HG03565 (cell line): ENCODE results near the gene ATP8A2.

Experiments used
- ATAC-seq: cut with Tn5 transposase; IDR thresholded peaks from one replicate; pipeline ENCODE4 v1.9.1; 2021; ENCODE audit warnings: mild to moderate bottlenecking, moderate library complexity; ENCODE audit not compliant: unreplicated experiment

The ATP8A2 gene

GRCh38 chr13:25722893-25723292 lies 351.1 kb downstream of the ATP8A2 start:
- no peak for ATAC-seq

- no peak for ATAC-seq
Measured at GRCh38 chr13:25725104-25725503, 353.3 kb downstream of the ATP8A2 start.

DNA sequence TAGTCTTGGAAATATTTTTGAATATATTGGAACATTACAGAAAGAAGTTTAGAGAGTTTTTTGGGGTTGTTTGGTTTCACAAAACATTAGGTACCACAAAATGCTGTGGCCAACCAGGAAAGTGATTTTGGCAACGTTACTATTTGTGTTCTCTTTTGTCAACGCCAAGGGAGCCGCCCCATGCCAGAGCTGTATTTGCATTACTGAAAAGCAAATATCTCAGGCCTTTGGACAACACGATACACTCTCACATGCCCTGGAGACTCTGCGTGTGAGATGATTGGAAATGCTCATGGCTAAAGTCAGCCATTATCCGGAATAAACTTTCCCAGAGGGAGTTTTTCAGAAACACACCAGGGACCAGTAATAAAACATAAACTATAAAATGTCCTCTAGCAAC lies 355.5 kb downstream of the ATP8A2 start:
- no peak for ATAC-seq

GRCh38 chr13:25727810-25728209 lies 356.0 kb downstream of the ATP8A2 start:
- ATAC-seq = no peak

DNA sequence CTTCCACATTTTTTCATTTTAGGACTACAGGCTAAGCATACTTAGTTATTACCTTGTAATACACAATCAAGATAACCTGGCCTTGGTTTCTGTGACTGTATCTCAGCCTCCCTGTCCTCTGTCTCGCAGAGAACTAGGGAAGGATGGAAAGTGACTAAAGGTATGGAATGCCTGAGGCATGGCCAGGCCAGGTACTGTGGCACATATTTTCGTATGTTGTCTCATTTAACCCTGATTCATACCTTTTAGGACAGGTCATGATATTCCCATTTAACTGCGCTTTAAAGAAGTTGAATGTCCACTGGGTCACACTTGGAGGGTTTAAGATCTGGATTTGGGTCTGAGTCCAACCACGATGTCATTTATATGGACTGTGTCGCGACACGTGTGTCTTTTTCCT lies 357.4 kb downstream of the ATP8A2 start:
- ATAC-seq = no peak

DNA sequence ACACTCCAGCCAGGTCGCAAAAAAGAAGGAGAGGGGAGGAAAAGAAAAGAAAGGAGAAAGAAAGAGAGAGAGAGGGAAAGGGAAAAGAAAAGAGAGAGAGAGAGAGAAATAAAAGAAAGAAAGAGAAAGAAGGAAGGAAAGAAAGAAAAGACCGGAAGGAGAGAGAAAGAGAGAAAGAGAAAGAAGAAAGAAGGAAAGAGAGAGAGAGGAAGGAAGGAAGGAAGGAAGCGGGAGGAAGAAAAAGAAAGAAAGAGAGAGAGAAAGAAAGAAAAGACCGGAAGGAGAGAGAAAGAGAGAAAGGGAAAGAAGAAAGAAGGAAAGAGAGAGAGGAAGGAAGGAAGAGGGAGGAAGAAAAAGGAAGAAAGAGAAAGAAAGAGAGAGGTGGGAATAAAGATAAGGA lies 359.3 kb downstream of the ATP8A2 start:
- ATAC-seq = no peak

GRCh38 chr13:25731536-25731935 lies 359.8 kb downstream of the ATP8A2 start:
- ATAC-seq = no peak

GRCh38 chr13:25732111-25732865 lies 360.5 kb downstream of the ATP8A2 start:
- ATAC-seq = no peak

GRCh38 chr13:25733001-25733491 lies 361.3 kb downstream of the ATP8A2 start:
- ATAC-seq = no peak

- ATAC-seq = no peak
Measured at GRCh38 chr13:25733696-25734435, 362.1 kb downstream of the ATP8A2 start.

GRCh38 chr13:25738342-25739196 lies 366.8 kb downstream of the ATP8A2 start:
- ATAC-seq = no peak

- ATAC-seq = no peak
Measured at GRCh38 chr13:25739376-25739775, 367.6 kb downstream of the ATP8A2 start.

DNA sequence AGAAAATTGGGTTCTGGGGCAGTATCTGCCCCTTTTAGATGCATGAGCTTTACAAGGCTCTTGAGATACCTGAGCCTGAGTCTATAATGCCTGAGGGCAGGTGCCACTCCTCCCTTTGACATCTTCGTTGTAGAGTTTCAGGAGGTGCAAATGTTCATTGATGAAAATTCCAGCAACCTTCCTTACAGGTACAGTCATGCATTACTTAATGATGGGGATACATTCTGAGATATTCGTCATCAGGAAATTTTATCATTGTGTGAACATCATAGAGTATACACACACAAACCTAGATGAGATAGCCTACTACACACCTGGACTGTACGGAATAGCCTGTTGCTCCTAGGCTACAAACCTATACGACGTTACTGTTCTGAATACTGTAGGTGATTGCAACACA lies 370.0 kb downstream of the ATP8A2 start:
- ATAC-seq = no peak

DNA sequence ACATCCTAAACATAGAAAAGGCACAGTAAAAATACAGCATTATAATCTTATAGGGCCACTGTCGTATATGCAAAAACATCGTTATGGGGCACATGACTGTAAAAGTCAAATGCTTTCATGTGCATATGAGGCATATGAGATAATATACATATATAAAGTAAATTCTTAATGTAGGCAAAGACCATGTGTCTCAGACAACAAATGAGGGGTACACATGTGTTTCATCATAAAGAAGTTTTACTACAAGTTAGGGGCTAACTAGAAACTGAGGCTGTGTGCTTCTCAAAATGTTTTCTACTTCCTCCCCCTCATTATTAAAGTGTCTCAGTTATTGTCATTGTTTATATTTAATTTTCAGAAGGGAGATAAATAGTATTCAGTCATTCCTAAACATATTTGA lies 370.4 kb downstream of the ATP8A2 start:
- no peak for ATAC-seq

- no peak for ATAC-seq
Measured at GRCh38 chr13:25743421-25743820, 371.6 kb downstream of the ATP8A2 start.

GRCh38 chr13:25744178-25744577 lies 372.4 kb downstream of the ATP8A2 start:
- ATAC-seq = no peak

DNA sequence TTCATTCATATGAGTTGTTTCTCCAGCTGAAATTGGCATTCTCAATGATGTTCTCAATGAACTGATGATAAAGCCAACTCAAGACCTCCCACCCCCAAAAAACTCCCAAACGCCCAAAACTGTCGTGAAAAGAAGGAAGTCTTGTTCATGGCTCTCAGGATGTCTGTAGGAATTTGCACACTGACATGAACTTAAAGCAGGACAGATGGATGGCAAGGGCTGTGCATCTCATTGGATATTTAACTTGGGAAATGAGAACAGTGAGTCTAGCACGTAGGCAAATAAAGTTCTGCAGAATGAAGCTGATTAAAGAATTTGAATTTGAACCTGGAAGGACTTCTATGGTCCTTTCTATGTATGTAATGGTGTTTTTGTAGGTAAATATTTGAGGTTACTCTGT lies 374.4 kb downstream of the ATP8A2 start:
- no peak for ATAC-seq

GRCh38 chr13:25752957-25753551 lies 381.3 kb downstream of the ATP8A2 start:
- ATAC-seq = no peak

DNA sequence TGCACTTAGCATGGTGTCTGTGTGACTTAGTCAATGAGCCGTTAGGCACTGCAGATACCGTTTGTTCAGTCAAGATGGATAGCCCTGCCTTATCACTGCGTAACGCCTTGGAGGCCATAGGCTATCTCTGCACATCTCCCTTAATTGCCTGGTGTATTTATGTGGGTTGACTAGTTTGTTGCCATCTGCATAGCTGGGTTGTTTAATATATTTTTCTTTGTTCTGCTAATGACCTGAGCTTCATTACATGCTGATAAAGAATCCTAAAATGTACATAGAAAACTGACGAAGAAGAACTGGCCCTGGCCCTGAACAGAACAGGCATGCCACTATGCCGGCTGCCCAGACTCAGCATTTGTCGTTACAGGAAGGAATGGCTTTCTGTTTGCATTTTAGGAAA lies 382.2 kb downstream of the ATP8A2 start:
- no peak for ATAC-seq

DNA sequence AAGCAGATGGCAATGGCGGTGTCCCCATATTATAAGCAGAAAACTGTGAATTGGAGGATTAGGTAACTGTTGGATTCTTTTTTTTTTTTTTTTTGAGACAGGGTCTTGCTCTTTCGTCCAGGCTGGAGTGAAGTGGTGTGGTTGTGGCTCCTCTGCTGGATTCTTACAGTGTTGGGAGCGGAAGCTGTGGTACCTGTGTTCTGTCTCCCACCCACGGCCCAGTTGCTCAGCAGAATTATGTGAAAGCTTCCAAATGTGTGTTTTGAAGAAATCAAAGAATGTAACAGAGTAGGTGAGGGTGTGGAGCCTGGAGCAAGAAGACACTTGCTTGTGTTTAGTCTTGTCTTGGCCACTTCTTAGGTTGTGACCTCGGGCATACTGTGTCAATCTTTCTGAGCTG lies 384.5 kb downstream of the ATP8A2 start:
- ATAC-seq = no peak

- ATAC-seq = no peak
Measured at GRCh38 chr13:25756912-25757311, 385.1 kb downstream of the ATP8A2 start.
